GM21528 (cell line): Measurements from ENCODE around the gene MAP1LC3B2.

Source experiments
- ATAC-seq: cut with Tn5 transposase; IDR thresholded peaks from one replicate; pipeline ENCODE4 v1.9.1; 2021; ENCODE audit warnings: mild to moderate bottlenecking, moderate library complexity; ENCODE audit not compliant: unreplicated experiment, low FRiP score

MAP1LC3B2 gene

GRCh38 chr12:116559162-116559935 is at the start of gene MAP1LC3B2:
MAP1LC3B2 (plus strand) TSS chr12:116559381; CDS start chr12:116575943, 16,562 bp downstream.
- peak; percentile 91 for ATAC-seq

GRCh38 chr12:116513944-116514343 is 45.2 kb upstream of the MAP1LC3B2 start:
- ATAC-seq: no peak

DNA sequence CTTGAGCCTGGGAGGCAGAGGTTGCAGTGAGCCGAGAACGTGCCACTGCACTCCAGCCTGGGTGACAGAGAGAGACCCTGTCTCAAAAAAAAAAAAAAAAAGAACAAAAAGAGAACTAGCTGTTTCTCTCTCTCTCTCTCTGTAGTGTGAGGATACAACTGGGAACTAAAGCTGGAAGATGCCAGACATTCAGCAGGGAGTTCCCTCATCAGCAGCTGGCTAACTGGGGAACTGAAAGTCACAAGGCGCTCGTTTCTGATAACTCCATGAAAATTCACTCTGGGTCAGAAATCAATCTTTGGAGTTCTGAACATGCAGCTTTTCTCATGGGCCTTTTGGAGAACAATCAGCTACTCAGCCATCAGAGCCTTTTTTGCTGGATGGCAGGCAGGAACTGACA is 43.5 kb upstream of the MAP1LC3B2 start:
- ATAC-seq: no peak

DNA sequence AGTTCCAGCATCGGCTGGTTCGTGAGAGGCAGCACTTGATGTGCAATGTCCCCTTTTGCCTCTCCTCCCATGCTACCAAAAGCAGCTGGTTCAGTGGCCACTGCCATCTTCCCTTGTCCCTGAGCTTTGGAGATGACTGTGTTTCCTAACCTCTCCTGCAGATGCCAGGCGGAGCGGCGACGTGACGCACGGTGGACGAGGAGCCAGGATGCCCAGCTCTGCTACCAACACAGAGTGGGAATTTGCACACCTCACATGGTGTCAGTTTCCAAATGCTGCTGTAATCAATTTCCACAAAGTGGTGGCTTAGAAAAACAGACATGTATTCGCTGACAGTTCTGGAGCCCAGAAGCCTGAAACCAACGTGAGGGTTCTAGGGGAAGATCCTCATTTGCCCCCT is 42.5 kb upstream of the MAP1LC3B2 start:
- ATAC-seq: no peak

DNA sequence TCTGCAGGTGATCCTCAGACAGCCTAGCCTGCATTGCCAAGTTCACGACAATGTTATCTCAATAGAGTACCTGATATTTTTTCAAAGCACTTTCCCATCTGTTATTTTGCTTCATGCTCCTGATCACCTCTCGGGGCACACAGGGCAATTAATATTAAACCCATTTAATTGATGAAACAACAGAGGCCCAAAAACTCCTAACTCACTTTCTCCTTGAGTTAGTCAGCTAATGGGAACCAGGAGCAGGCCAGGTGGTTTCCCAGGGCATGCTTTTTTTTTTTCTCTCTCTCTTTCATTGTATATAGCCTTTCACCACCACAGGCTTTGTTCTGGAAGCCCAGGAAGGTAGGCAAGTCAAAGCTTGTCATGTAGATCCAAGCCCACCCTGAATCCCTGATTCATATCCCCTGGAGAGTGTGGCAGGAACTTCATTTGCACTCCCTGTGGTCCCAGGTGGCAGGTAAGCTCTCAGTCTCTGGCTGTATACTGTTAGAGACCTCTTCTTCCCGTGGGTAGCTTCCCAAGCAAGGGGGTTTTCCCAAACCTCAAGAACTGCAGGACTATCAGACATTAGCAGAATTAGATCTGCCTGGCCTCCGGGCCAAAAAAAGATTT is 41.6 kb upstream of the MAP1LC3B2 start:
- ATAC-seq: no peak

GRCh38 chr12:116520225-116520760 is 38.9 kb upstream of the MAP1LC3B2 start:
- ATAC-seq: no peak

DNA sequence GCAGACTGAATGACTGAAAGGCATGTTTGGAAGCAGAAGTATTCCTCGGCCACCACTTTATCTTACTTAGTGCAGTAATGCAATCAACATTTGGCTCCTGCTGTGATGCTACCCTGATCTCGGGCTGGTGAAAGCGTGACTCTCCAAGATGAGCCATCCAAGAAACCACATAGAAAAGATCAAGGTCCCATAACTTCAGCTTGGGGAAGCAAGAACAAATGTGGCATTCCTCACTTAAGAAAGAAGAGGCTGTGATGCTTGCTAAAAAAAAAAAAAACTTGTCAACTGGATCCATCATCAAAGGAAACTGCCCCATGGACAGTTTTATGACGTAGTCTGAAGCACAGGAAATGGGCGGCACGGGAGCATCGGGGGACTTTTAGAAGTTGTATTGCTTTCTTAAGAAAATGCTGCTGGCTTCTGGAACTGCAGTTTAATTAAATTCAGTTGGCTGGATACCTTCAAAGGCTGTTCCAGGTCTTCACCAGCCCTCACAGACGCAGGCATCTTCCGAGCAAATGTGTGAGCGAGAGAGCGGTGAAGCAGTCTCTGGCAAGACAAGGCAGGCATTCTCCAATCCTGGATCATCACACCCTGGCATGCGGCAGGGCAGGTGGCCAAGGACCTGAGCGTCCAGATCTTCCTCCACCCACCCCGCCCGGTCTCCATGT is 38.2 kb upstream of the MAP1LC3B2 start:
- ATAC-seq: no peak

GRCh38 chr12:116524311-116524710 is 34.9 kb upstream of the MAP1LC3B2 start:
- no peak for ATAC-seq

GRCh38 chr12:116524964-116525379 is 34.2 kb upstream of the MAP1LC3B2 start:
- no peak for ATAC-seq

DNA sequence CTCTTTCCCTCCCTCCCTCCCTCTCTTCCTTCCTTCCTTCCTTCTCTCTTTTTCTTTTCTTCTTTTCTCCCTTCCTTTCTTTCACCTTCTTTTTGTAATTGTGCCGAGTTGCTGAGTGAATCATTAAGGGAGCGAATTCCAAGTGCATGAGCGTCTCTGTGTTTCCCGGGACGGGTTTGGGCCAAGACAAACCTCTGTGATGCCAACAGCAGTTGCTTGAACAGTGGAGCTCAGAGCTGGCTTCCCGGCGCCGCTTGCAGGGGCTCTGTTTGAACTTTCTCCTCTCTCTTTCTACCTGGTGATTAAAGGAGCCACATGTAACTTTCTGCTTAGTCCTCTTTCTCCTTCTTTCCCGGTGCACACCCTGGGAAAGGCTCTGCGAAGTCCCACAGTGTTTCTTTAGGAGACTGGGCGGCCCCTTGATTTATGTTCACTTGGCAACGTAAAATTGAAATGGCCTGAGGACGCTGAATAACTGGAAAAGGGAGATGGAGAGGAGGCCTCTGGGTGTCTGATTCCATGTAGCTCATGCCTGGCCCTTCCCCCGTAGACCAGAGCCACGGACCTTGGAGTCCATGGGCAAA is 33.7 kb upstream of the MAP1LC3B2 start:
- no peak for ATAC-seq

- no peak for ATAC-seq
These were observed 31.1 kb upstream of the MAP1LC3B2 start for GRCh38 chr12:116528065-116528464.

GRCh38 chr12:116528498-116528897 is 30.7 kb upstream of the MAP1LC3B2 start:
- ATAC-seq: no peak

DNA sequence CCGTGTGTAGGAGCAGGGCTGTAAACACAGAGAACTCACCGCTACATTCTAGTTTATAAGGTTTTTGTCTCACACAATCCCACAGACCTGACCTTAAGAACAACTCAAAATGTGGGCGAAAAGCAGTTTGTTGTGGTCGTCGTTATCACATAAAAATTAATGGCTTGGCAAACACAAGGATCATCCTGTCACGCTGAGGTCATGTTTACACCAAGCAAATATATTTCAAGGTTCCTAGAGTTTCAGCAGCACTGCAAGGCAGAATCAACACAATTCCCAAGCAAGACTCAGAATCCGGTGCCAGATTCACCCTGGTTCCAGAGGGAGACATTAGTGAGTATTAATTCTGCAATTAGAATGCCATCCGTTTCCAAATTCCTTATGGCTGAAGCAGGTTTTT is 30.1 kb upstream of the MAP1LC3B2 start:
- no peak for ATAC-seq

DNA sequence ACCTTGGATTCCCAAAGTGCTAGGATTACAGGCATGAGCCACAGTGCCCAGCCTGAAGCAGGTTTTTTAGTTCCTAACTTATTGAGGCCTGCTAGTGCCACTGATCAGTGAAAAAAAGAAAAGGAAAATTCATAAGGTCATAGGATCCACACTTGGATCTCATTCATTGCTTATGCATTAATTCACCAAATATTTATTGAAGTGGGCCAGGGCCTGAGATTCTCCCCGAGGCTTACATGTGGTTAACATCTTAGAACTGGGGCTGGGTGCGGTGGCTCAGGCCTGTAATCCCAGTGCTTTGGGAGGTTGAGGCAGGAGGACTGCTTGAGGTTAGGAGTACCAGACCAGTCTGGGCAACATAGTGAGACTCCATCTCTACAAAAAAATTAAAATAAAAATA is 29.5 kb upstream of the MAP1LC3B2 start:
- no peak for ATAC-seq

DNA sequence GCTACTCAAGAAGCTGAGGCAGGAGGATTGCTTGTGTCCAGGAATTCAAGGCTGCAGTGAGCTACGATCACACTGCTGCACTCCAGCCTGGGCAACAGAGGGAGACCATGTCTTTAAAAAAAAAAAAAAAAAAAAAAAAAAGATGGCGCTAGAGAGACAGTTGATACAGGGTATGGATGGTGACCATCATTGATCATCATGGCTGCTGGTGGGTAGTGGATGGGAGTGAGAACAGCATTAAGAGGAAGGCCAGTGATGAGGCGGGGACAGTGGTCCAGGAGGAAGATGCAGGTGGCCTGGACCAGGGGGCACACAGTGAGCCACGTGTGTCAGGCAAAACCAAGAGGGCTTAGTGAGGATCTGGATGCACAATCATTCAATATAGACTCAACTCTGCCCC is 26.8 kb upstream of the MAP1LC3B2 start:
- ATAC-seq: no peak

- no peak for ATAC-seq
These were observed 26.2 kb upstream of the MAP1LC3B2 start for GRCh38 chr12:116532986-116533342.

GRCh38 chr12:116533343-116534251 is 25.6 kb upstream of the MAP1LC3B2 start:
- peak; percentile 50 for ATAC-seq

DNA sequence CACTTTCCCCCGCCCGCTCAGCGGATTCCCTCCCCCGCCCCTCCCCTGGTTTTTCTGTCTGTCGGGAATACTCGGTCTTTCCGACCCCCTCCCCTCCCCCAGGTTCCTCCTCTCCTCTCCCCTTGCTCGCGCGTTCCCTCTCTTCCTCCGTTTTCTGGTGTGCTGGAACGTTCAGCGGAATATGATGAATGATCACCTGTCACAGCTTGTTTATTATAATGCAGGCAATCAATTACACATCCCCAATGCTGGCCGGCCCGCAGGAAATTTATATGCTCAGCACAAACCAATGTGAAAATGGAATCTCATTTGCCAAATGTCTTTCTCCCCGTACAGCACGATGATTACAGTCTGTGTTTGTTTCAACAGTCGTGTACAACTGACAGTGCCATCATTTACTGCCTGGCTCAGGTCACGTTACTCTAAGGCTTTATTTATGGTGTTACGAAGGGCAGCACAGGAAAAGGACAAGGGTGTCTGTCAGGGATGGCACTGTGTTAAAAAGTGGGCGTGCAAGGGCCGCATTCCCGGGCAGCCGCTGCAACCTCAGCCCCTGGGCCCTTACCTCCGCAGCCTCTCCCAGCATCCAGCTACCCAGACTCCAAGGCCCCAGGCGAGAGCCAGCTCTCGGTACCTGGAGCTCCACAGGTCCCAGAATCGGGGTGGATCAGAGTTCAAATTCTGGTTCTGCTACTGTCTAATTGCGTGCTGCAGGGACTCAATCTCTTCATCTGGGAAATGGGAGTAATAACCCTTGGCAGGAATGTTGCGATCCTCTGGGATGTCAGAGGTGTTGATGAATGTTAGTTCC is 24.7 kb upstream of the MAP1LC3B2 start:
- no peak for ATAC-seq

GRCh38 chr12:116535241-116535640 is 23.9 kb upstream of the MAP1LC3B2 start:
- no peak for ATAC-seq
